Parathyroid adenoma (tissue), 2 donors: ENCODE results near the gene TMEM108.

Source experiments
- H2AFZ ChIP-seq: fragments of 300-600 bp; sonication (generic); one replicate; pipeline ENCODE4 v1.7.0; 2017; ENCODE audit warnings: antibody characterized with exemption, mild to moderate bottlenecking
- H3K27ac ChIP-seq: fragments of 300-600 bp; sonication (generic); one replicate; pipeline ENCODE4 v1.7.0; 2017
- H3K27me3 ChIP-seq: fragments of 300-600 bp; sonication (generic); one replicate; pipeline ENCODE4 v1.7.0; 2017; ENCODE audit warnings: low read length; ENCODE audit not compliant: control insufficient read depth, insufficient read depth
- H3K36me3 ChIP-seq: fragments of 300-600 bp; sonication (generic); one replicate; pipeline ENCODE4 v1.7.0; 2017; ENCODE audit warnings: low read length; ENCODE audit not compliant: control insufficient read depth, insufficient read depth
- H3K4me1 ChIP-seq: fragments of 300-600 bp; sonication (generic); one replicate; pipeline ENCODE4 v1.7.0; 2017; ENCODE audit warnings: control low read depth
- H3K4me2 ChIP-seq: fragments of 300-600 bp; sonication (generic); one replicate; pipeline ENCODE4 v1.7.0; 2017; ENCODE audit warnings: low read length
- H3K4me3 ChIP-seq: fragments of 300-600 bp; sonication (generic); one replicate; pipeline ENCODE4 v1.7.0; 2017; ENCODE audit warnings: low read depth, low read length
- H3K79me2 ChIP-seq: fragments of 300-600 bp; sonication (generic); one replicate; pipeline ENCODE4 v1.7.0; 2017; ENCODE audit warnings: control low read depth
- H3K9ac ChIP-seq: fragments of 300-600 bp; sonication (generic); one replicate; pipeline ENCODE4 v1.7.0; 2017; ENCODE audit warnings: mild to moderate bottlenecking
- H3K9me3 ChIP-seq: fragments of 300-600 bp; sonication (generic); one replicate; pipeline ENCODE4 v1.7.0; 2017; ENCODE audit warnings: low read length; ENCODE audit not compliant: control insufficient read depth
- CTCF ChIP-seq: fragments of 300-600 bp; sonication (generic); IDR thresholded peaks from one replicate; pipeline ENCODE4 v1.7.0; 2017; ENCODE audit warnings: antibody characterized with exemption, mild to moderate bottlenecking
- donor health status: primary hyperparathyroidism.

Gene TMEM108

GRCh38 chr3:133300102-133300501 is 261.9 kb downstream of the TMEM108 start:
- no peak overlapping the region for H3K27ac ChIP-seq
- TF ChIP-seq CTCF, result no peak
- H3K27me3 ChIP-seq, result no peaks in the 10 kb centered on the region
- H2AFZ ChIP-seq, result no peak overlapping the region
- H3K4me1 ChIP-seq, result no peaks in the 10 kb centered on the region
- no peaks in the 10 kb centered on the region for H3K36me3 ChIP-seq
- H3K4me2 ChIP-seq, result no peak overlapping the region
- H3K79me2 ChIP-seq, result no peaks in the 10 kb centered on the region
- no peak overlapping the region for H3K9ac ChIP-seq
- H3K4me3 ChIP-seq, result no peak overlapping the region
- H3K9me3 ChIP-seq, result no peaks in the 10 kb centered on the region

- Histone ChIP-seq H3K9me3 (no peaks in the 10 kb centered on the region), H3K27ac (no peak overlapping the region), H3K9ac (no peak overlapping the region), H2AFZ (no peak overlapping the region), H3K79me2 (no peaks in the 10 kb centered on the region), H3K4me2 (no peak overlapping the region), H3K27me3 (no peaks in the 10 kb centered on the region), H3K4me1 (no peaks in the 10 kb centered on the region), H3K36me3 (no peaks in the 10 kb centered on the region), H3K4me3 (no peak overlapping the region)
- TF ChIP-seq CTCF, result no peak
These were observed 263.0 kb downstream of the TMEM108 start for GRCh38 chr3:133301194-133301593.

GRCh38 chr3:133301731-133302130 is 263.5 kb downstream of the TMEM108 start:
- Histone ChIP-seq H3K9me3 (no peaks in the 10 kb centered on the region), H3K4me1 (no peaks in the 10 kb centered on the region), H3K79me2 (no peaks in the 10 kb centered on the region), H3K36me3 (no peaks in the 10 kb centered on the region), H3K4me2 (no peak overlapping the region), H3K27me3 (no peaks in the 10 kb centered on the region), H3K9ac (no peak overlapping the region), H3K27ac (no peak overlapping the region), H2AFZ (no peak overlapping the region), H3K4me3 (no peak overlapping the region)
- TF ChIP-seq CTCF, result no peak

- no peak overlapping the region for H2AFZ ChIP-seq
- H3K9ac ChIP-seq, result no peak overlapping the region
- H3K4me2 ChIP-seq, result no peak overlapping the region
- no peaks in the 10 kb centered on the region for H3K79me2 ChIP-seq
- no peaks in the 10 kb centered on the region for H3K27me3 ChIP-seq
- H3K4me3 ChIP-seq, result no peak overlapping the region
- H3K36me3 ChIP-seq, result no peaks in the 10 kb centered on the region
- H3K9me3 ChIP-seq, result no peaks in the 10 kb centered on the region
- no peak for TF ChIP-seq CTCF
- no peaks in the 10 kb centered on the region for H3K4me1 ChIP-seq
- H3K27ac ChIP-seq, result no peak overlapping the region
These were observed 265.2 kb downstream of the TMEM108 start for GRCh38 chr3:133303430-133303829.

GRCh38 chr3:133317866-133318265 is 279.7 kb downstream of the TMEM108 start:
- H3K4me2 ChIP-seq, result no peak overlapping the region
- H3K4me1 ChIP-seq, result no peaks in the 10 kb centered on the region
- no peaks in the 10 kb centered on the region for H3K79me2 ChIP-seq
- TF ChIP-seq CTCF, result no peak
- H3K27ac ChIP-seq, result no peak overlapping the region
- no peak overlapping the region for H3K9ac ChIP-seq
- H3K4me3 ChIP-seq, result no peak overlapping the region
- H3K36me3 ChIP-seq, result no peaks in the 10 kb centered on the region
- H3K27me3 ChIP-seq, result no peaks in the 10 kb centered on the region
- H3K9me3 ChIP-seq, result no peaks in the 10 kb centered on the region
- no peak overlapping the region for H2AFZ ChIP-seq
